ACHN (cell line): ENCODE data around the gene FIGNL2.
"Not testable (repeated sequence)": the region's sequence is repeated elsewhere in the genome, so short reads cannot be mapped to it uniquely, and the experiment has no call there.

Source experiments
- DNase-seq: peaks from one replicate; pipeline ENCODE4 v3.0.0-alpha.2; 2015
- in situ Hi-C: cut with HindIII; loops from 2 replicates; pipeline ENCODE4 v1.10.0; 2017; ENCODE audit warnings: low sequenced_read_pairs, low pct_ligation_motif_present, low pct_unique_long_range_greater_than_20kb

The FIGNL2 gene

GRCh38 chr12:51848326-51848727 is at the start of gene FIGNL2:
FIGNL2 (minus strand) TSS chr12:51848718; CDS start chr12:51822413, 26,305 bp downstream.
- in situ Hi-C loops = no loop called here
- peak; percentile 32 for DNase-seq

GRCh38 chr12:51897181-51897580 is 48.7 kb upstream of the FIGNL2 start:
- in situ Hi-C loops = no loop called here
- no peak for DNase-seq

- no peak for DNase-seq
- in situ Hi-C loops = no loop called here
Observed at GRCh38 chr12:51896236-51896635, 47.7 kb upstream of the FIGNL2 start.

GRCh38 chr12:51895378-51896135 is 47.0 kb upstream of the FIGNL2 start:
- in situ Hi-C loops = no loop called here
- DNase-seq = no peak

- no peak for DNase-seq
- in situ Hi-C loops = no loop called here
Observed at GRCh38 chr12:51893786-51894185, 45.3 kb upstream of the FIGNL2 start.

- DNase-seq = peak; percentile 37
- in situ Hi-C loops = no loop called here
Observed at GRCh38 chr12:51891843-51892242, 43.3 kb upstream of the FIGNL2 start.

- in situ Hi-C loops = no loop called here
- no peak for DNase-seq
Observed at GRCh38 chr12:51890511-51891171, 42.1 kb upstream of the FIGNL2 start.

GRCh38 chr12:51890133-51890464 is 41.6 kb upstream of the FIGNL2 start:
- no peak for DNase-seq
- in situ Hi-C loops = no loop called here

GRCh38 chr12:51889216-51890132 is 41.0 kb upstream of the FIGNL2 start:
- no peak for DNase-seq
- in situ Hi-C loops = no loop called here

GRCh38 chr12:51888316-51889215 is 40.0 kb upstream of the FIGNL2 start:
- no peak for DNase-seq
- in situ Hi-C loops = no loop called here

- no peak for DNase-seq
- in situ Hi-C loops = no loop called here
Observed at GRCh38 chr12:51887476-51888315, 39.2 kb upstream of the FIGNL2 start, which contains the start of gene ANKRD33. ANKRD33 (plus strand) TSS chr12:51888103; CDS start chr12:51888187, 84 bp downstream.

GRCh38 chr12:51886021-51886710 is 37.6 kb upstream of the FIGNL2 start:
- DNase-seq = peak; percentile 48
- in situ Hi-C loops = no loop called here

GRCh38 chr12:51885294-51886020 is 36.9 kb upstream of the FIGNL2 start:
- DNase-seq, in situ Hi-C loops: not testable (repeated sequence)

GRCh38 chr12:51884676-51885229 is 36.2 kb upstream of the FIGNL2 start:
- DNase-seq = no peak
- in situ Hi-C loops = no loop called here

GRCh38 chr12:51883998-51884675 is 35.6 kb upstream of the FIGNL2 start:
- no peak for DNase-seq
- in situ Hi-C loops = no loop called here
